Measurements from ENCODE around the gene MCUR1. TPM values are rescaled to one million over a fixed set of nuclear protein-coding genes. Genes with fewer than 3 reads are reported as not detected.
A peak's percentile ranks its signal among the peaks of the same experiment; 100 is the strongest.

Gene MCUR1
- polyA plus RNA-seq, 1 experiment, result 9.5 TPM

- no peak for TF ChIP-seq CTCF (IDR thresholded peaks at IDR 0.05; ENCODE audit: low read depth, low read length)
Measured at GRCh38 chr6:13762611-13763441, 51.5 kb downstream of the MCUR1 start.

GRCh38 chr6:13761361-13762036, 52.9 kb downstream of the MCUR1 start:
- H3K9me3 ChIP-seq (ENCODE audit: control insufficient read depth, insufficient read depth, low read length), result peaks cover 5% of the 10 kb centered on the region
- no peak for DNase-seq (ENCODE audit: low read depth, low spot score)
- H3K4me3 ChIP-seq (ENCODE audit: low read depth, low read length), result no peak overlapping the region
- no peak overlapping the region for H3K27ac ChIP-seq (ENCODE audit: low read depth, low read length)
- no peak for TF ChIP-seq CTCF (IDR thresholded peaks at IDR 0.05; ENCODE audit: low read depth, low read length)
- no peaks in the 10 kb centered on the region for H3K27me3 ChIP-seq (ENCODE audit: control insufficient read depth, insufficient read depth, low read length)
- ChIA-PET CTCF (interaction anchor here (1.0 to 2.9 kb wide), 2 partner anchors 12 to 33 kb away, joined by 3 to 21 read pairs; no protein-coding TSS in a partner anchor), POLR2A (interaction anchor here (0.6 kb wide), 1 partner anchor 1622 kb away, joined by 3 read pairs; no protein-coding TSS in a partner anchor)

More at GRCh38 chr6:13762611-13763441, 51.5 kb downstream of the MCUR1 start:
- Histone ChIP-seq H3K27me3 (ENCODE audit: control insufficient read depth, insufficient read depth, low read length) (no peaks in the 10 kb centered on the region), H3K9me3 (ENCODE audit: control insufficient read depth, insufficient read depth, low read length) (peaks cover 5% of the 10 kb centered on the region), H3K4me3 (ENCODE audit: low read depth, low read length) (peak overlapping the region; percentile 3; the same call in 1 of the 2 replicates), H3K27ac (ENCODE audit: low read depth, low read length) (peak overlapping the region; percentile 65)
- POLR2A ChIA-PET, result interaction anchor here (0.6 to 0.7 kb wide), 3 partner anchors 17 to 949 kb away, joined by 4 to 8 read pairs (median 5); no protein-coding TSS in a partner anchor
- DNase-seq (ENCODE audit: low read depth, low spot score), result peak; percentile 81
- CTCF ChIA-PET, result interaction anchor here (0.6 to 2.9 kb wide), 6 partner anchors 32 to 304 kb away, joined by 3 to 21 read pairs (median 4); partner anchors contain the start of gene NOL7

GRCh38 chr6:13760307-13761304, 53.8 kb downstream of the MCUR1 start:
- H3K27me3 ChIP-seq (ENCODE audit: control insufficient read depth, insufficient read depth, low read length), result no peaks in the 10 kb centered on the region
- no peak overlapping the region for H3K4me3 ChIP-seq (ENCODE audit: low read depth, low read length)
- H3K9me3 ChIP-seq (ENCODE audit: control insufficient read depth, insufficient read depth, low read length), result peaks cover 5% of the 10 kb centered on the region
- H3K27ac ChIP-seq (ENCODE audit: low read depth, low read length), result no peak overlapping the region
- no peak for TF ChIP-seq CTCF (IDR thresholded peaks at IDR 0.05; ENCODE audit: low read depth, low read length)
- no peak for DNase-seq (ENCODE audit: low read depth, low spot score)
- ChIA-PET CTCF (interaction anchor here (1.0 to 2.9 kb wide), 2 partner anchors 11 to 34 kb away, joined by 3 to 21 read pairs; no protein-coding TSS in a partner anchor), POLR2A (no interaction called here)

- ChIA-PET CTCF (no interaction called here), POLR2A (interaction anchor here (0.6 kb wide), 1 partner anchor 61 kb away, joined by 4 read pairs; no protein-coding TSS in a partner anchor)
- no peak for TF ChIP-seq CTCF (IDR thresholded peaks at IDR 0.05; ENCODE audit: low read depth, low read length)
Measured at GRCh38 chr6:13759025-13759424, 55.3 kb downstream of the MCUR1 start.

More at GRCh38 chr6:13759025-13759424, 55.3 kb downstream of the MCUR1 start:
- no peak for DNase-seq (ENCODE audit: low read depth, low spot score)
- Histone ChIP-seq H3K9me3 (ENCODE audit: control insufficient read depth, insufficient read depth, low read length) (peaks cover under 1% of the 10 kb centered on the region), H3K27me3 (ENCODE audit: control insufficient read depth, insufficient read depth, low read length) (no peaks in the 10 kb centered on the region), H3K27ac (ENCODE audit: low read depth, low read length) (no peak overlapping the region), H3K4me3 (ENCODE audit: low read depth, low read length) (no peak overlapping the region)

Data from AG04450 (cell line).